HepG2 (cell line): ENCODE results near the gene STARD8. TPM values are rescaled to one million over a fixed set of nuclear protein-coding genes. Genes with fewer than 3 reads are reported as not detected.

ENCODE experiments used
- ATAC-seq: fragments of 200-7000 bp; cut with Tn5 transposase; 3 replicates; pipeline ENCODE4 v1.9.1; 2020; ENCODE audit warnings: mild to moderate bottlenecking, moderate library complexity
- BruUV-seq: library from RNA; stranded (reverse); fragments of 400-500 nt; replicated peaks from 2 replicates; lab custom pipeline; 2021; lab: Mats Ljungman, UMichigan
- CTCF ChIA-PET: fragments of 300-600 bp; formaldehyde crosslinking; extraction: SDS; loops from one replicate; lab custom pipeline; 2021; ENCODE audit warnings: low total read pairs, inconsistent platforms, low intra/inter-chr PET ratio; lab: Yijun Ruan, JAX
- POLR2A ChIA-PET: fragments of 350-600 bp; sonication (Branson Sonifier 250); formaldehyde crosslinking; loops from one replicate; lab custom pipeline; 2020; ENCODE audit warnings: antibody characterized with exemption, inconsistent platforms; lab: Yijun Ruan, JAX
- DNase-seq: peaks from one replicate; pipeline ENCODE4 v3.0.0-alpha.2; 2015; ENCODE audit warnings: low spot score
- FAIRE-seq: peaks from 3 replicates; lab custom pipeline; 2011; peaks lifted over from hg19 to GRCh38; lab: Jason Lieb, UNC
- H2AFZ ChIP-seq: one replicate; pipeline ENCODE4 v1.6.1; 2011; ENCODE audit warnings: low read length, inconsistent platforms
- H3K27ac ChIP-seq: fragments of 300-600 bp; 3 replicates; pipeline ENCODE4 v1.8.0; 2011; ENCODE audit warnings: mixed run types, mild to moderate bottlenecking, mixed read lengths, low read length, inconsistent platforms; ENCODE audit not compliant: insufficient read depth; ENCODE audit errors: extremely low read length
- H3K27me3 ChIP-seq, 2 experiments: fragments of 200-600 bp in 1 of 2; 2 replicates in 1 of 2; 3 replicates in 1 of 2; pipeline versions ENCODE4 v1.6.0 to v1.8.0; 2011; ENCODE audit warnings: low read length in 2 of 2, mild to moderate bottlenecking in 2 of 2, moderate library complexity in 2 of 2, inconsistent platforms in 1 of 2; ENCODE audit not compliant: insufficient read depth in 2 of 2, control insufficient read depth in 1 of 2
- H3K36me3 ChIP-seq, 2 experiments: fragments of 200-600 bp in 1 of 2; replicated peaks in 1 of 2; 2 replicates in 1 of 2; 3 replicates in 1 of 2; pipeline versions ENCODE4 v1.5.1 to v1.8.0; 2011; ENCODE audit warnings: low read length in 2 of 2, inconsistent platforms in 1 of 2; ENCODE audit not compliant: insufficient read depth in 2 of 2, control insufficient read depth in 1 of 2
- H3K4me1 ChIP-seq: 2 replicates; pipeline ENCODE4 v1.5.1; 2012; ENCODE audit warnings: low read length, inconsistent platforms; ENCODE audit not compliant: insufficient read depth
- H3K4me2 ChIP-seq: 2 replicates; pipeline ENCODE4 v1.6.0; 2011; ENCODE audit warnings: low read depth, low read length, inconsistent platforms
- H3K4me3 ChIP-seq, 3 experiments: fragments of 200-600 bp in 1 of 3; sonication (generic), shearing (Covaris generic) in 1 of 3; replicated peaks in 1 of 3; 2 replicates each; pipeline ENCODE4 v1.5.1; 2011 to 2016; ENCODE audit warnings: low read length in 3 of 3, inconsistent platforms in 2 of 3, low read depth in 2 of 3, mild to moderate bottlenecking in 2 of 3, control low read depth in 1 of 3, mixed read lengths in 1 of 3; ENCODE audit not compliant: insufficient read depth in 1 of 3
- H3K79me2 ChIP-seq: one replicate; pipeline ENCODE4 v1.6.1; 2011; ENCODE audit warnings: low read length, inconsistent platforms; ENCODE audit not compliant: insufficient read depth
- H3K9ac ChIP-seq: 2 replicates; pipeline ENCODE4 v1.6.0; 2011; ENCODE audit warnings: mild to moderate bottlenecking, low read depth, low read length, inconsistent platforms; ENCODE audit not compliant: insufficient read depth
- H3K9me3 ChIP-seq: 2 replicates; pipeline ENCODE4 v1.5.1; 2012; ENCODE audit warnings: mild to moderate bottlenecking, low read length
- H4K20me1 ChIP-seq: 2 replicates; pipeline ENCODE4 v1.6.0; 2011; ENCODE audit warnings: inconsistent platforms, mild to moderate bottlenecking, low read length, moderate library complexity; ENCODE audit not compliant: insufficient read depth
- ERF ChIP-seq: IDR thresholded peaks from 2 replicates; pipeline ENCODE4 v1.6.1; 2018; ENCODE audit warnings: missing biosample characterization, missing genetic modification reagents
- ONECUT2 ChIP-seq: sonication (generic); formaldehyde crosslinking; IDR thresholded peaks from 2 replicates; pipeline ENCODE4 v1.4.0; 2020; ENCODE audit warnings: missing genetic modification reagents
- RFX5 ChIP-seq: IDR thresholded peaks from 2 replicates; pipeline ENCODE4 v1.6.1; 2011; ENCODE audit warnings: low read depth, low read length, improper control_type of control experiment
- TFE3 ChIP-seq: IDR thresholded peaks from 2 replicates; pipeline ENCODE4 v1.6.1; 2016
- ZBTB3 ChIP-seq: sonication (generic); formaldehyde crosslinking; IDR thresholded peaks from 2 replicates; pipeline ENCODE4 v1.4.0; 2020; ENCODE audit warnings: low read depth, mild to moderate bottlenecking, moderate library complexity, missing genetic modification reagents, borderline replicate concordance
- WGBS: methylation state at CpG from one replicate; pipeline ENCODE4 v1.1.6; 2017; ENCODE audit warnings: low lambda C conversion rate; 5-methylcytosine and 5-hydroxymethylcytosine counted together
- in situ Hi-C: cut with HindIII; loops from 2 replicates; pipeline ENCODE4 v1.10.0; 2017; ENCODE audit warnings: low pct_unique_long_range_greater_than_20kb; ENCODE audit not compliant: extremely low pct_ligation_motif_present
- intact Hi-C: fragments of 100-400 bp; cut with micrococcal nuclease; formaldehyde crosslinking; loops from one replicate; pipeline ENCODE4 v1.10.0; 2022; ENCODE audit not compliant: unreplicated experiment
- polyA plus RNA-seq, 8 experiments: library from polyadenylated mRNA; depleted of rRNA in 3 of 8; stranded (reverse) in 7 of 8; unstranded in 1 of 8; fragments of >200 nt; fragmentation: Illumina TruSeq in 4 of 8; extraction: Trizol in 4 of 8; gene quantifications; 2 replicates each; pipeline versions ENCODE4 v1.2.1 to v1.2.3, GENCODE V29; 2011 to 2016; ENCODE audit warnings: low read depth in 4 of 8, missing spikeins in 1 of 8, mixed read lengths in 1 of 8; ENCODE audit not compliant: insufficient read depth in 1 of 8
- total RNA-seq, 5 experiments: library from RNA; depleted of rRNA; stranded (reverse); fragments of >200 nt; fragmentation: Illumina TruSeq; extraction: Trizol; gene quantifications; 2 replicates each; pipeline ENCODE4 v1.2.3, GENCODE V29; 2016; ENCODE audit warnings: low read depth in 1 of 5
- TF ChIP-seq, protein P1 (sequence below): sonication (generic); formaldehyde crosslinking; IDR thresholded peaks from 2 replicates; pipeline ENCODE4 v1.8.1; 2022; ENCODE audit warnings: low read depth, mild to moderate bottlenecking, missing genetic modification reagents
- TF ChIP-seq, protein P2 (sequence below): sonication (generic); formaldehyde crosslinking; IDR thresholded peaks from 2 replicates; pipeline ENCODE4 v1.5.0; 2020; ENCODE audit warnings: missing genetic modification reagents

STARD8 gene
- total and polyA plus RNA-seq, 2 of the 13 experiments (the other 11 are each of a cell fraction or from before 2014, with no cell fraction given), result 0.02 to 0.09 TPM

GRCh38 chrX:68720851-68721250 is 73.4 kb downstream of the STARD8 start:
- intact Hi-C loops (no loop called here), in situ Hi-C loops (no loop called here)
- no peak for TF ChIP-seq RFX5
- TF ChIP-seq, protein P1, sequence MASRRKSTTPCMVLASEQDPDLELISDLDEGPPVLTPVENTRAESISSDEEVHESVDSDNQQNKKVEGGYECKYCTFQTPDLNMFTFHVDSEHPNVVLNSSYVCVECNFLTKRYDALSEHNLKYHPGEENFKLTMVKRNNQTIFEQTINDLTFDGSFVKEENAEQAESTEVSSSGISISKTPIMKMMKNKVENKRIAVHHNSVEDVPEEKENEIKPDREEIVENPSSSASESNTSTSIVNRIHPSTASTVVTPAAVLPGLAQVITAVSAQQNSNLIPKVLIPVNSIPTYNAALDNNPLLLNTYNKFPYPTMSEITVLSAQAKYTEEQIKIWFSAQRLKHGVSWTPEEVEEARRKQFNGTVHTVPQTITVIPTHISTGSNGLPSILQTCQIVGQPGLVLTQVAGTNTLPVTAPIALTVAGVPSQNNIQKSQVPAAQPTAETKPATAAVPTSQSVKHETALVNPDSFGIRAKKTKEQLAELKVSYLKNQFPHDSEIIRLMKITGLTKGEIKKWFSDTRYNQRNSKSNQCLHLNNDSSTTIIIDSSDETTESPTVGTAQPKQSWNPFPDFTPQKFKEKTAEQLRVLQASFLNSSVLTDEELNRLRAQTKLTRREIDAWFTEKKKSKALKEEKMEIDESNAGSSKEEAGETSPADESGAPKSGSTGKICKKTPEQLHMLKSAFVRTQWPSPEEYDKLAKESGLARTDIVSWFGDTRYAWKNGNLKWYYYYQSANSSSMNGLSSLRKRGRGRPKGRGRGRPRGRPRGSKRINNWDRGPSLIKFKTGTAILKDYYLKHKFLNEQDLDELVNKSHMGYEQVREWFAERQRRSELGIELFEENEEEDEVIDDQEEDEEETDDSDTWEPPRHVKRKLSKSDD (CRISPR knock-in tag), result no peak
- H3K4me3 ChIP-seq, result no peak overlapping the region
- POLR2A ChIA-PET, result no interaction called here
- H2AFZ ChIP-seq, result no peak overlapping the region
- CTCF ChIA-PET, result no interaction called here
- no peak overlapping the region for H3K27ac ChIP-seq
- FAIRE-seq (no peak), ATAC-seq (no peak), DNase-seq (no peak)
- no peaks in the 10 kb centered on the region for H3K4me1 ChIP-seq
- no peaks in the 10 kb centered on the region for H4K20me1 ChIP-seq
- no peak overlapping the region for H3K4me2 ChIP-seq
- no peaks in the 10 kb centered on the region for H3K27me3 ChIP-seq
- WGBS, result 80% methylated on average over 1 of the region's 9 CpGs
- H3K36me3 ChIP-seq, result no peaks in the 10 kb centered on the region
- no peak overlapping the region for H3K9ac ChIP-seq
- no peaks in the 10 kb centered on the region for H3K9me3 ChIP-seq
- no TSS peak for BruUV-seq
- no peaks in the 10 kb centered on the region for H3K79me2 ChIP-seq

DNA sequence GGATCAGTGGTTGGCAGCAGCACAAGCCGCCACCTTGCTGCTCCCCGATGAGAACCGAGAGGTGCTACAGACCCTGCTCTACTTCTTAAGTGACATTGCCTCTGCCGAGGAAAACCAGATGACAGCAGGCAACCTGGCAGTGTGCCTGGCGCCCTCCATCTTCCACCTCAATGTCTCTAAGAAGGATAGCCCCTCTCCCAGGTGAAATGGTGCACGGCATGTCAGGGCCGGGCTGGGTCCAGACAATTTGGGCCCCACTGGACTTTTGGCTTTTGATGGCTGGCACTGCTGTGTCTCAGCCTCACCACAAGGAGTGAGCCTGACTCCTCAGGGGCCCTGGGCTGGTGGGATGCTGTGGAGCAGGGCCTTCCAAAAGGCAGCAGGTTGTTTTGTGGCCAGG is 74.1 kb downstream of the STARD8 start:
- ChIA-PET POLR2A (no interaction called here), CTCF (no interaction called here)
- WGBS, result no CpG with 5 or more reads among the region's 7 CpGs
- Histone ChIP-seq H2AFZ (no peak overlapping the region), H3K36me3 (no peaks in the 10 kb centered on the region), H3K4me2 (no peak overlapping the region), H3K9ac (no peak overlapping the region), H3K27ac (no peak overlapping the region), H3K4me1 (no peaks in the 10 kb centered on the region), H4K20me1 (no peaks in the 10 kb centered on the region), H3K4me3 (no peak overlapping the region), H3K27me3 (no peaks in the 10 kb centered on the region), H3K79me2 (no peaks in the 10 kb centered on the region), H3K9me3 (no peaks in the 10 kb centered on the region)
- in situ Hi-C loops, result no loop called here
- no peak for DNase-seq
- BruUV-seq, result no TSS peak
- FAIRE-seq, result no peak
- ATAC-seq, result no peak
- intact Hi-C loops, result no loop called here
- no peak for TF ChIP-seq ERF (CRISPR knock-in tag)
- TF ChIP-seq ZBTB3, result no peak
- no peak for TF ChIP-seq ONECUT2 (CRISPR knock-in tag)
- TF ChIP-seq, protein P2, sequence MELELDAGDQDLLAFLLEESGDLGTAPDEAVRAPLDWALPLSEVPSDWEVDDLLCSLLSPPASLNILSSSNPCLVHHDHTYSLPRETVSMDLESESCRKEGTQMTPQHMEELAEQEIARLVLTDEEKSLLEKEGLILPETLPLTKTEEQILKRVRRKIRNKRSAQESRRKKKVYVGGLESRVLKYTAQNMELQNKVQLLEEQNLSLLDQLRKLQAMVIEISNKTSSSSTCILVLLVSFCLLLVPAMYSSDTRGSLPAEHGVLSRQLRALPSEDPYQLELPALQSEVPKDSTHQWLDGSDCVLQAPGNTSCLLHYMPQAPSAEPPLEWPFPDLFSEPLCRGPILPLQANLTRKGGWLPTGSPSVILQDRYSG, result no peak
- no peak for TF ChIP-seq TFE3 (CRISPR knock-in tag)
